ENCODE measurements around the gene CTNNA3. TPM values are rescaled to one million over a fixed set of nuclear protein-coding genes. Genes with fewer than 3 reads are reported as not detected.
"Not testable (repeated sequence)": the region's sequence is repeated elsewhere in the genome, so short reads cannot be mapped to it uniquely, and the experiment has no call there.

CTNNA3 gene
- total RNA-seq, 6 experiments from 2014 or later = 0.19 to 3.6 (median 1.2) TPM

DNA sequence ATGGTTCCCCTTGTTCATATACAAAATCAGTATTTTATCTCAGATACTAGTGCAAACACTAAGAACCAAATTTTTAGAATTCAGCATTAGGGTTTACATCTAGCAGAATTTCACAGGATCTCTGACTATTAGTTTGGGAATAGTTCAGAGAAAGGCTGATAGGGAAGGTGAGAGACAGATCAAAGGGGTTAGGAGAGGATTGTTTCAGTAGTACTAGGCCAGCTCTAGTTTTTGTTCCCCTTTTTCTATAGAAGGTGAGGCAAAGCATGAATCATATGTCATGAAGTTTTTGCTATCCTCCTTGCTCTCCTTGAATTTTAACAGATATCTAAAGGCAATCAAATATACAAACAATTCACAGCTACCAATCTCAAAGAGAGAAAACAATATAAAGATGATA, 26.1 kb upstream of the CTNNA3 start:
- no peak overlapping the region for H3K27ac ChIP-seq
- no peaks in the 10 kb centered on the region for H3K36me3 ChIP-seq
- ATAC-seq (no peak), DNase-seq (no peak)
- H3K9me3 ChIP-seq = no peaks in the 10 kb centered on the region
- intact Hi-C loops (cut with DNase I) = no loop called here
- H3K4me1 ChIP-seq = no peaks in the 10 kb centered on the region
- no peak overlapping the region for H3K4me3 ChIP-seq
- TF ChIP-seq CTCF (IDR thresholded peaks at IDR 0.05) = no peak
- TF ChIP-seq POLR2A (IDR thresholded peaks at IDR 0.05) = no peak
- H3K27me3 ChIP-seq = no peaks in the 10 kb centered on the region

- WGBS (ENCODE audit: insufficient coverage, low coverage, low lambda C conversion rate, missing lambda C conversion rate) = 94% methylated on average over 4 of the region's 4 CpGs
- H3K27me3 ChIP-seq; ATAC-seq; DNase-seq; H3K27ac ChIP-seq; intact Hi-C loops (cut with DNase I); H3K9me3 ChIP-seq; H3K4me1 ChIP-seq; H3K36me3 ChIP-seq; H3K4me3 ChIP-seq: not testable (repeated sequence)
Measured at GRCh38 chr10:67716455-67716854, 20.5 kb upstream of the CTNNA3 start.

DNA sequence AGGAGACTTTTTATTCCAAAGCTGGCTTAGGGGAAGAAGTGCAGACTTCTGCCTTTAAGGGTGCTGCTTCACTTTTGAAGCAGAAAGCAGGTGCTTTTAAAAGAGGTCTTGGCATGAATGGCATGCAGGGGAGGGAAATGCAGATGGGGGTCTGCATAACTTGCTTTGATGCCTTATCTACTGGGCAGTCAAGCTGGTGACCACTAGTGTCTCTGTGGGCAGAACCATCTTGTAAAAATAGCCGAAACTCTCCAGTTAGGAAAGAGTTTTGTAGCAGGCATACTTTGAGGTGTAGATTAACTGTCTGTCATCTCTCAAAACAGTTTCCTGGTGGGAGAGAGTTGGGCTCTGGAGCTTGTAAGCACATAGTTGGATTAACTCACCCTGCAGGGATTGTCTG, 9.9 kb upstream of the CTNNA3 start:
- no peak for TF ChIP-seq CTCF (IDR thresholded peaks at IDR 0.05)
- no peak for TF ChIP-seq POLR2A (IDR thresholded peaks at IDR 0.05)
- Histone ChIP-seq H3K4me1 (no peaks in the 10 kb centered on the region), H3K36me3 (no peaks in the 10 kb centered on the region), H3K9me3 (no peaks in the 10 kb centered on the region), H3K27me3 (no peaks in the 10 kb centered on the region), H3K27ac (no peak overlapping the region), H3K4me3 (no peak overlapping the region)
- DNase-seq = no peak
- ATAC-seq = no peak
- WGBS (ENCODE audit: insufficient coverage, low coverage, low lambda C conversion rate, missing lambda C conversion rate) = 50% methylated on average over 1 of the region's 1 CpG
- intact Hi-C loops (cut with DNase I) = no loop called here

DNA sequence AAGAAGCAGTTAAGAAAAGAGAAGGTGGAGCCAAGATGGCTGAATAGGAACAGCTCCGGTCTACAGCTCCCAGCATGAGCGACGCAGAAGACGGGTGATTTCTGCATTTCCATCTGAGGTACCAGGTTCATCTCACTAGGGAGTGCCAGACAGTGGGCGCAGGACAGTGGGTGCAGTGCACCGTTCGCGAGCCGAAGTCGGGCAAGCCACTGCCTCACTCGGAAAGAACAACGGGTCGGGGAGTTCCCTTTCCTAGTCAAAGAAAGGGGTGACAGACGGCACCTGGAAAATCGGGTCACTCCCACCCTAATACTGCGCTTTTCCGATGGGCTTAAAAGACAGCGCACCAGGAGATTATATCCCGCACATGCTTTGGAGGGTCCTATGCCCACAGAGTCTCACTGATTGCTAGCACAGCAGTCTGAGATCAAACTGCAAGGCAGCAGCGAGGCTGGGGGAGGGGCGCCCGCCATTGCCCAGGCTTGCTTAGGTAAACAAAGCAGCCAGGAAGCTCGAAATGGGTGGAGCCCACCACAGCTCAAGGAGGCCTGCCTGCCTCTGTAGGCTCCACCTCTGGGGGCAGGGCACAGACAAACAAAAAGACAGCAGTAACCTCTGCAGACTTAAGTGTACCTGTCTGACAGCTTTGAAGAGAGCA, 3.7 kb upstream of the CTNNA3 start:
- H3K27me3 ChIP-seq, H3K4me3 ChIP-seq, H3K9me3 ChIP-seq, H3K27ac ChIP-seq, H3K36me3 ChIP-seq, H3K4me1 ChIP-seq, ATAC-seq, DNase-seq: not testable (repeated sequence)
- intact Hi-C loops (cut with DNase I) = loop anchor here (5.0 to 10.0 kb wide), 2 partner anchors 75 to 83 kb away; no protein-coding TSS in a partner anchor
- WGBS (ENCODE audit: insufficient coverage, low coverage, low lambda C conversion rate, missing lambda C conversion rate) = 84% methylated on average over 13 of the region's 23 CpGs

GRCh38 chr10:67698164-67698563, 2.2 kb upstream of the CTNNA3 start:
- no peak for DNase-seq
- Histone ChIP-seq H3K27ac (no peak overlapping the region), H3K9me3 (no peaks in the 10 kb centered on the region), H3K4me1 (no peaks in the 10 kb centered on the region), H3K4me3 (no peak overlapping the region), H3K27me3 (no peaks in the 10 kb centered on the region), H3K36me3 (no peaks in the 10 kb centered on the region)
- ATAC-seq = no peak
- WGBS (ENCODE audit: insufficient coverage, low coverage, low lambda C conversion rate, missing lambda C conversion rate) = 54% methylated on average over 3 of the region's 4 CpGs
- intact Hi-C loops (cut with DNase I) = loop anchor here (5.0 to 10.0 kb wide), 2 partner anchors 77 to 84 kb away; no protein-coding TSS in a partner anchor
- no peak for TF ChIP-seq CTCF (IDR thresholded peaks at IDR 0.05)
- TF ChIP-seq POLR2A (IDR thresholded peaks at IDR 0.05) = no peak

Data from right lobe of liver (tissue), 6 donors.